Activated CD8-positive, alpha-beta memory T cell treated with anti-CD3 and anti-CD28 coated beads for 36 hours (primary cell): ENCODE results near the gene PIGB. TPM values are rescaled to one million over a fixed set of nuclear protein-coding genes. Genes with fewer than 3 reads are reported as not detected.
"Not testable (repeated sequence)": the region's sequence is repeated elsewhere in the genome, so short reads cannot be mapped to it uniquely, and the experiment has no call there.

Experiments used
- CTCF ChIA-PET: fragments of 350-600 bp; sonication (Branson Sonifier 250); formaldehyde crosslinking; loops from one replicate; lab custom pipeline; 2021; ENCODE audit warnings: antibody characterized with exemption; lab: Charles Lee
- POLR2A ChIA-PET: fragments of 350-600 bp; sonication (Branson Sonifier 250); formaldehyde crosslinking; loops from one replicate; lab custom pipeline; 2021; ENCODE audit warnings: antibody characterized with exemption; lab: Charles Lee
- total RNA-seq, 2 experiments: library from RNA; stranded (reverse); gene quantifications; one replicate each; pipeline ENCODE4 v1.2.3, GENCODE V29; 2021

PIGB gene
- total RNA-seq, 2 experiments from 2014 or later: 18.5 to 22.2 TPM

DNA sequence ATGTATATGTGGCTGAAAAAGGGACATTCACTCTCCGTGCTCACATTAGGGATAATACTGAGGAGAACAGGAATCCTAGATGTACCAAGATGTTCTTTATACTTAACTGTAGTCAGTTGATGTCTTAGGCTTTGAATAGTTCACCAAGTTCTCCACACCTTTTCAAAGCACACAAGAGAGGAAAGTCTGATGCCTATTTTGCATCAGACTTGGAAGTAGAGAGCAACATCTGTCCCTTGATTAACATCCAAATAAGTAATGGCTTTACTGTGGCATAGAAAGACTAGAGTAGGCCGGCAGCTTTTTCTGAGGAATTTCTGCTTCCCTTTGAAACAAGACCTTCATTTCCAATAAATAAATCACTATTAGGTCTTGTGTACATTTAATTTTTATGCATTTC lies 34.0 kb downstream of the PIGB start:
- CTCF ChIA-PET: no interaction called here

DNA sequence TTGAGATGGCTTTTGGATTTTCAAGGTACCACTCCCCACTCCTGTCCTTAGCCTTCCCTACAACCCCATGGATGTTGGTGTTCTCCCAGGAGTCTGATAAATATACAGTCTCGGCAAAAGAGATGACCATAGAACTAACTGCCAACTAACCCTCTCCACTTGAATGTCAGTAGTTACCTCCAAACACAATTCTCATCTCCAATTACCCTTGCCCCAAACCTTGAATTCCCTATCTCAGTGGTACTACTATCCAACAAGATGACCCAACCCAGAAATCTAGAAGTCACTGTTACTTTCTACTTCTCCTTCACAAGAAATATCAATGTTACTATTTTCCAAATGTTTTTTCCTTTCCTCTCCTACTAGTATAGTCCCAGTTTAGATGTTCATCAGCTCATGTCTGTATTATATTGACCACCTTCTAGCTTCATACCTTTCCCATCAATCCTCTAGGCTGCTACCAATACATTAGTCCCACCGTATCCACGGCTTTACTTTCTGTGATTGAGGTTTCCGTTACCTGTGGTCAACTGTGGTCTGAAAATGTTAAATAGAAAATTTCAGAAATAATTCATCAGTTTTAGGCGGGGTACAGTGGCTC lies 38.1 kb downstream of the PIGB start:
- POLR2A ChIA-PET: no interaction called here
- CTCF ChIA-PET: no interaction called here

More for the DNA sequence above, 34.0 kb downstream of the PIGB start:
- POLR2A ChIA-PET: no interaction called here

DNA sequence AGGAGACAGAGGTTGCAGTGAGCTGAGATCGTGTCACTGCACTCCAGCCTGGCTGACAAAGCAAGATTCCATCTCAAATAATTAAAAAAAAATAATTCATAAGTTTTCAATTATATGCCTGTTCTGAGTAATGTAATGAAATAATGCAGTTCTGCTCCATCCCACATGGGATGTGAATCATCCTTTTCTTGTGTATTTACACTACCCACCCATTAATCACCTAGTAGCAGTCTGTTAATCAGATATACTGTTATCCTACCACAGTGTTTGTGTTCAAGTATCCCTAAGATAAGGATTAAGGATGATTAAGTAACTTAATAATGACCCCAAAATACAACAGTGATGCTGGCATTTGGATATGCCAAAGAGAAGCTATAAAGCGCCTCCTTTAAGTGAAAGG lies 38.8 kb downstream of the PIGB start:
- ChIA-PET POLR2A (no interaction called here), CTCF (interaction anchor here (1.5 kb wide), 1 partner anchor 67 kb away, joined by 3 read pairs; no protein-coding TSS in a partner anchor)

DNA sequence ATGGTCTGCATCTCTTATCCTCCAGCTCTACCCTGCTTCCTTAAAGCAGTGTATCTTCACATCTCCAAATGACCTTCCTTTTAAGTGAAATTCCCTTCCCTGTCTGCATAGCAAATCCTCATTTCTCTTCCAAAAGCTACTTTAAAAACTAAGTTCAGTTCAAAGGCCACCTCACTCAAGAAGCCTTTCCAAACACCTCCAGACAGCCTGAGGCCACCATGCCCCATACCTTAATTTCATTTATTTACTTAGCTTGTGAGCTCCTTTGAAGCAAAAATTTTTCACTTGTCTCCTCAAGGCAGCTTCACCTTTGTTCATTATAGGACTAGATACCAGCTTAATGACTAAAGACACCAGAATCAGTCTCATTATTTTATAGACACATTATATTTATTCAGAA lies 39.4 kb downstream of the PIGB start:
- ChIA-PET POLR2A (interaction anchor here (1.4 to 1.5 kb wide), 2 partner anchors 39 to 49 kb away, joined by 3 to 5 read pairs; partner anchors contain the start of genes PIGB and PIGBOS1), CTCF (interaction anchor here (1.5 kb wide), 1 partner anchor 67 kb away, joined by 3 read pairs; no protein-coding TSS in a partner anchor)

DNA sequence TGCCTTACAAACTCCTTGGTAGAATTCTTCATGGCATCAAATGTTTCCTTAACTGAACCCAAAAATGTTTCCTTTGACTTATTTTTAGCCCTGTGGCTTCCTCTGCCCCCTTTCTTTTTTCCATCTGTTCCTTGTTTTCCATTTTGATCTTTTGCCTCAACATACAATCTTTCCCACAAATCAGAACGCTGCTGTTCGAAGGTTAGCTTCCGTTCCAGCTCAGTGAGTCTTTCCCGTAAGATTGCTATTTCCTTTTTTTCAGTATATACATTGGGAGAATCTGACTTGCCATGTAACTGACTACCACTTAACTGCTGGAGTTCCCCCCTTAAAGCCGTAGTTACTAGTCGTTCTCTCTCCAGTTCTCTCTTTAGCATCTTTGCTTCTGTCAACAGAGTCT lies 41.2 kb downstream of the PIGB start:
- CTCF ChIA-PET: no interaction called here
- POLR2A ChIA-PET: no interaction called here

DNA sequence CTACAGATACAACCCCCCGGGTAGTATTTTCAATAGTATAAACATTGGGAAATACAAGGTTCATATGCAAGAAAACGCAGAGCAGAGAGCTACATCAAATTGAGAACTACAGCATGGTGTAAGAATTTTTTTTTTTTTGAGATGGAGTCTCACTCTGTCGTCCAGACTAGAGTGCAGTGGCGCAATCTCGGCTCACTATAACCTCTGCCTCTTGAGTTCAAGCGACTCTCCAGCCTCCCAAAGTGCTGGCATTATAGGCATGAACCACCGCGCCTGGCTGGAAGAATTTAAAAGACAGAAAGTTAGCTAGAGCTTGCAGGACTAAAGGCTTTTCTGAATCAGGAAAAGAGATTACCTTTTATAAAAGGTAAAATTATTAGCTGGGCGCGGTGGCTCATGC lies 42.0 kb downstream of the PIGB start:
- CTCF ChIA-PET: no interaction called here
- POLR2A ChIA-PET: no interaction called here

DNA sequence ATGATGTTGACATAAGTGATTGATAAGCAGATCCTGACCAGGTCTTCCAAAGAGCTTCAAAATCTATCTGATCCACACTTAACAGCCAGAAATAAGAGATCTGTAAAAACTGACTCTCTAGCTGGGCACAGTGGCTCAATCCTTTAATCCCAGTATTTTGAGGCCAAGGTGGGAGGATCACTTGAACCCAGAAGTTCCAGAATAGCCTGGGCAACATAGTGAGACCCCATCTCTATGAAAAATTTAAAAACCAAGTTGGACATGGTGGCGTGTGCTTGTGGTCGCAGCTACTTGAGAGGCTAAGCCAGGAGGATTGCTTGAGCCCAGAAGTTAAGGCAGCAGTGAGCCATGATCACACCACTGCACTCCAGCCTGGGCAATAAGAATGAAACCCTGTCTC lies 43.6 kb downstream of the PIGB start:
- CTCF ChIA-PET: no interaction called here
- POLR2A ChIA-PET: no interaction called here

DNA sequence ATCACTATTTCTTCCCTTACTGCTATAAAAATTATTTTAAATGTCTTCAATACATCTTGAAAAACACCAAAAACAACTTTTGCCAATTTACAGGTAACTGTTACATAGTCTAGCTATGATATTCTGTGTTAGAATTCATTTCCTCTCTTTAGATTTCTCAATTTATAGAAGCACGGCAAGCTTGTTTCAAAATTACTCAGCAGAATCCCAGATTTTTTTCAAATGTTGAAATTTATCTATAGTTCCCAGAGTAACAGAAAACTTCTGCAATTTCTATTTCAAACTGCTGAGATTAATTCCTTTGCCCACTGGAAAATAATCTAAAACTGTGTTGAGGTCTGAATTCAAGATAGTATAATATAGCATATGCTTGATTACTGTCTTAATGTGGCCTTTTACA lies 48.0 kb downstream of the PIGB start:
- ChIA-PET POLR2A (no interaction called here), CTCF (no interaction called here)

DNA sequence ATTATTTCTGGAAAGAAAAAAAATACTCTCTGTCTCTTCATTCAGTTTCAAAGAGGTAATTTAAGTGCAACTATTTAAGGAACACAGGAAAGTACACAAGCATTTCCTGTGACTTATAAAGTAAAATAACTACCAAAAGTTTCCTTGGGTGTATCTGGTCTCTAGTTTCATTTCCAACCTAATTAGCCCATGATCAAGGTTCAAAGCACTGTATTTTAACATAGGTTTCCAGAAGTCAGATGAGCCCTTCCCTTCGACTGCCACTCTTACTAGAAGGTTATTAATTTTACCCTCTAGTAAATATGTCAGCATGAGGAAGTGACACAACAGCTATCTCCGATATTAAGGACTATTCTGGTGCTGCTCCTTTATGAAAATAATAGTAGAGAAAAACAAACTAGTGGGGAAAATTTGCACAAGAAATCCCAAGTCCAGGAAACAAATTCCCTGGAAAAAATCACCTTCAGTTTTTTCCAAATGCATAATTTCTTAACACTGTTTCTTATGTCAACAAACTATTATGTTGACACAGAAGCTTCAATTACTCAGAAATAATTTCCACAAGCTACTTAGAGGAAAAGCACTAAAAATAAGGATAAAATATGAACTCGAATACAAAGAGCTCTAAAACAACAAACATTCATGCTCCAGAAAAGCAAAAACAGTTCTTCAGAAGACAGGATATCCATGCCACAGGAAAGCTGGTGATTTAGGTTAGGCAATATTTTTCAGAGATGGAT lies 53.8 kb downstream of the PIGB start:
- POLR2A ChIA-PET: no interaction called here
- CTCF ChIA-PET: no interaction called here

DNA sequence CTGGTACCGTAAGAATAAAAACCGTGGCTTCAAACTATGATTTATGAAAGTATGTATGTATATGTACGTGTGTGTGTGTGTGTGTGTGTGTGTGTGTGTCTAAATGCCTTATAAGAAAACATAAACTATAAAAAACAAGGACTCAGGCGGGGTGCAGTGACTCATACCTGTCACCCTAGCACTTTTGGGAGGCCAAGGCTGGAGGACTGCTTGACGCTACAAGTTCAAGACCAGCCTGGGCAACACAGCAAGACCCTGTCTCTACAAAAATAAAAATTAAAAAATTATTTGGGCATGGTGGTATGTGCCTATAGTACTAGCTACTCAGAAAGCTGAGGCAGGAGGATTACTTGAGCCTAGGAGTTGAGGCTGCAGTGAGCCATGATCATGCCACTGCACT lies 60.1 kb downstream of the PIGB start:
- ChIA-PET POLR2A (no interaction called here), CTCF (interaction anchor here (0.8 kb wide), 1 partner anchor 1083 kb away, joined by 3 read pairs; no protein-coding TSS in a partner anchor)

DNA sequence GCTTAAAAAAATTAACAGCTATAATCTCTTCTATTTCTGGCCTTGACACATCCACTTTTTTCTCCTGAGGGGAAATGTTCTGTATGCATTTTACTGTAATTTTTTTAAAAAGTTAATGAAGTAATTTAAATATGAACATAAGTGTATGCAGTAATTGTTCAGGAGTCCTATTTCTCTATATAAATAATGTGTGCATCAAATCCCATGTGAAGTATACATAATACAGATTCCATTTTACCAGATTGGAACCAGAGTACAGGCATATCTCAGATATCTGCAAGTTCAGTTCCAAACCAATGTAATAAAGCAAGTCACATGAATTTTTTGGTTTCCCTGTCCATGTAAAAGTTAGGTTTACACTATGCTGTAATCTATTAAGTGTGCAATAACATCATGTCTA lies 62.6 kb downstream of the PIGB start:
- POLR2A ChIA-PET: no interaction called here
- CTCF ChIA-PET: interaction anchor here (0.9 kb wide), 1 partner anchor 16 kb away, joined by 3 read pairs; no protein-coding TSS in a partner anchor

DNA sequence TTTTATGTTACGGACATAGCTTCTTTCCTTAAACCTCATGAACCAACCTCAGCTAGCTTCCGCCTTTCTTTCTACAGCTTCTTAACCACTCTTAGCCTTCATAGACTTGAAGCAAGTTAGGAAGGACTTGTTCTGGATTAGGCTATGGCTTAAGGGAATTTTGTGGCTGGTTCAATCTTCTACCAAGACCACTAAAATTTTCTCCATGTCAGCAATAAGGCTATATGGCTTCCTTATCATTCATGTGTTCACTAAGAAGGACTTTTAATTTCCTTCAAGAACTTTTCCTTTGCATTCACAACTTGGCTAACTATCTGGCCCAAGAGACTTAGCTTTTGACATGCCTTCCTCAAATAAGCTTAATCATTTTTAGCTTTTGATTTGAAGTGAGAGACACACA lies 64.7 kb downstream of the PIGB start:
- POLR2A ChIA-PET: no interaction called here

DNA sequence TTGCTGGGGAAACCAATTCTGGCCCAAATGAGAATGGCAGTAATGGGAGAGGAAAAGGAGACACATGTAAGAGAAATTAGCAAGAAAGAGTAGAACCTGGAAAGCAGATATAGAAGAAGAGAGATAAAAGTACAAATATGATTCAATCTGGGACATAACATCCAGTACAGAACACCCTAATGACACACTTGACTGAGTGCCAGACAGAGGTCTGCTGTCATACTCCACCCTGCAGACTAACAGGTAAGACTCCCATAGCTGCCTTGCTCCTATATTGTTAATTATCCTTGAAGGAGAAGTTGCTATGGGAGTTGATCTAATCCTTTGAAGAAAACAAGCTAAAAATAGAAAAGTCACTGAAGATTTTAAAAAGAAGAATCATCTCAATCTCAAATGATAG lies 68.0 kb downstream of the PIGB start:
- POLR2A ChIA-PET: no interaction called here
- CTCF ChIA-PET: no interaction called here

More for the DNA sequence above, 64.7 kb downstream of the PIGB start:
- CTCF ChIA-PET: interaction anchor here (0.9 kb wide), 1 partner anchor 25 kb away, joined by 3 read pairs; the partner anchor contains the start of gene PIERCE2

DNA sequence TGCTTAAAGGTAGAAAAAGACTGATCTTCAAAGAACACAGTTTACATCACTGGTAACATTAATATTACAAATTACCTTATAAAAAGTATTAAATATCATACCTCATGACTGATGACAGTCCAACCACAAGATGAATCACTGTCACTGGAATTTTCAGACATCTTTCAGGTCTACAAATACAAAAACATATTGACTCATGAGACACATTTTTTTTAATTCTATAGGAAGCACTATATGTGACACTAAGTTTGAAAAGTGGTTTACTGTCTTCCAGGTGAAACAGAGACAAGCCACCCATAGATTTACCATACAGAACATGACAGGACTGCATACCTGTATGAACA lies 70.2 kb downstream of the PIGB start:
- ChIA-PET CTCF (no interaction called here), POLR2A (interaction anchor here (0.6 to 0.7 kb wide), 2 partner anchors 16 to 172 kb away, joined by 5 to 8 read pairs; no protein-coding TSS in a partner anchor)

DNA sequence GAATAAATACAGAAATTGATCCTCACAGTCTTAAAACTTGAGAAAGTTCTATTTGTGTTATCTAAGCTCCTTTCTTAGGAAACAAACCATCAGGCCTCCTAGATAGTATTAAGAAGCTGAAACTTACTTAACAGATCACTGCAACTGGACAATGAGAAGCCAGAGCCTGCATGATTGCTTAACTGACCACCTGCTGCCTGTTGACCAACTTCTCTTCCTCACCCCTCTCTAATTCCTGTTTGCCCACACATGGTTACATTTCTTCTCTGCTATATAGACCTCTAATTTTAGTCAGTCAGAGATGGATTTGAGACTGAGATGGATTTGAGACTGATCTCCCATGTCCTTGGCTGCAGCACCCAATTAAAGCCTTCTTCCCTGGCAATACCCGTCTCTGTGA lies 75.7 kb downstream of the PIGB start:
- ChIA-PET CTCF (no interaction called here), POLR2A (interaction anchor here (0.6 kb wide), 1 partner anchor 64 kb away, joined by 5 read pairs; no protein-coding TSS in a partner anchor)

DNA sequence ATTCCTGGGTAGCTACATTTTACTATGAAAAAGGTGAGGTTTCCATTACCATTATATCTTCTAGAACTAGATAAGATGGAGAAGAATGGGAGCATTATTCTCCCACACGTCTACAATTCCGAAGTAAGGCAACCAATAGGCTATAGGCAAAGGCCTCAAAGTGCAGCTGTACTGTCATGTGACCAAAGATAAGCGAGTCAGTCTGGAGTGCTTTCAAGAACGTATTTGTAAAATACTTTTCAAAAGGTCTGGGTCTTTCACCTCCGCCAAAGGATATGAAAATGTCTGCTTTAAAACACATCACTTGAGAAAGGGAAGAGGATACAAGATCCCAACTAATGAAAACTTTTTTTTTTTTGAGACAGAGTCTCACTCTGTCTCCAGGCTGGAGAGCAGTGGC lies 79.2 kb downstream of the PIGB start:
- ChIA-PET CTCF (interaction anchor here (0.6 kb wide), 1 partner anchor 34 kb away, joined by 3 read pairs; no protein-coding TSS in a partner anchor), POLR2A (interaction anchor here (0.5 kb wide), 1 partner anchor 29 kb away, joined by 4 read pairs; no protein-coding TSS in a partner anchor)

DNA sequence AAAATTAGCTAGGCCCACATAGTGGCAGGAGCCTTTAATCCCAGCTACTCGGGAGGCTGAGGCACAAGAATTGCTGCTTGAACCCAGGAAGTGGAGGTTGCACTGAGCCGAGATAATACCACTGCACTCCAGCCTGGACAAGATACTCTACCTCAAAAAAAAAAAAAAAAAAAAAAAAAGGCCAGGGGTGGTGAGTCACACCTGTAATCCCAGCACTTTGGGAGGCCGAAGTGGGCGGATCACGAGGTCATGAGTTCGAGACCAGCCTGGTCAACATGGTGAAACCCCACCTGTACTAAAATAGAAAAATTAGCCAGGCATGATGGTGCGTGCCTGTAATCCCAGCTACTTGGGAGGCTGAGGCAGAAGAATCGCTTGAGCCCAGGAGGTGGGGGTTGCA lies 81.0 kb downstream of the PIGB start:
- POLR2A ChIA-PET: interaction anchor here (0.7 kb wide), 1 partner anchor 108 kb away, joined by 6 read pairs; no protein-coding TSS in a partner anchor
- CTCF ChIA-PET: not testable (repeated sequence)

DNA sequence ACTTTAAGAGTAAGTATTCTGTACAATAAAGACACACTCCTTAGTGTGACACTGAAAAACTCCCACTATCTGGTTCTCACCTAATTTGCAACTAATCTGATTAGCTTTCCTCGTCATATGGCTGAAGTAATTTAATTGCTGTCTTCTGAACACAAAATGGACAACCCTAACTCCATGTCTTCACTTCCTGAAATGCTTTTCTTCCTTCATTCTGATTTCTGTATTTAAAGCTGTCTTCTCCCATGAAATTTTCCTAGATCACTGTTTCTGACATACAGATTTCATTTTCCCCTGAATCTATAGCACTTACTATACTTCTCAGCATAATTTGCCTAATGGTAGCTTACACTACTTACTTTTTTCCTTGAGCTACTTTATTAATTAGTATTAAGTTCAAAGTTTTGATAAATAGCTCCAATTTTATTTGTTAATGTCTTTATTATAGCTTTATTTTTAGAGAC lies 82.8 kb downstream of the PIGB start:
- ChIA-PET POLR2A (no interaction called here), CTCF (interaction anchor here (1.3 kb wide), 1 partner anchor 13 kb away, joined by 3 read pairs; no protein-coding TSS in a partner anchor)

DNA sequence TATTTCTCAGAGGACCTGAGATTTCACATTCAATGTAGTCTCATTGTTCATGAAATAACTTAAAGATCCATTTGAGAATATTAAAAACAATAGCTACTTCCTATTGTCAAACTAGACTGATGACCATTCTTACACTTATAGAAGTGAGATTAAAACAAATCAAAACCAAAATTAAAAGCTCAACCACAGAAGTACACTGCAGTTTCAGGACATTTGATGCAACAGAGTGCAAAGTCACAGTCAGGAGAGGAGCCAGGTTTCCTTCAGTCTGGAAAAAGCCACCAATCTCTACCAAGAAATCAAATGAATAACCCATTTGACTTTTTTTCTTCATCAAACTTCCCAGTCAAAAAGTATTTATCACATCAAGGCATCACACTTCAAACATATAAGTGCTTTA lies 83.7 kb downstream of the PIGB start:
- POLR2A ChIA-PET: interaction anchor here (0.7 kb wide), 1 partner anchor 1113 kb away, joined by 3 read pairs; no protein-coding TSS in a partner anchor
- CTCF ChIA-PET: interaction anchor here (1.3 kb wide), 1 partner anchor 12 kb away, joined by 3 read pairs; no protein-coding TSS in a partner anchor

DNA sequence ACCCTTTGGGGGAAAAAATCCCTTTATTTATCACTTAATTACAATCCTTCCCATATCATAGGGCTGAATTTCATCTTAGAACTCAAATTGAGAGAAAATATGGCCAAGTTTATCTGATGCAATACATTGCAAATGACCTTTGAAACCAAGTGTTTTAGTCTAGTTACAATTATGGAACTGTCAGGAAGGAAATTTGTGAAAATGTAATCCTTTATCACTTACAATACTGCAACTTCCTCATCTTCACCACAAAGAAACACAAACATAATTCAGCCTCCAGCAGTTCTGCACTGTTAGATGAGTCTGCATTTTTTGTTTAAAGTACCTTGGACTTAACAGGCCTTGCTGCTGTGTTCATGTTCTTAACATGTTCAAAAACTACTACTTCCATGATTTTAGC lies 84.5 kb downstream of the PIGB start:
- CTCF ChIA-PET: no interaction called here
- POLR2A ChIA-PET: no interaction called here
